Left lobe of liver (tissue), 2 donors: ENCODE measurements around the gene GRWD1. TPM values are rescaled to one million over a fixed set of nuclear protein-coding genes. Genes with fewer than 3 reads are reported as not detected.

Experiments
- ATAC-seq: fragments of 200-7000 bp; cut with Tn5 transposase; one replicate; pipeline ENCODE4 v1.9.1; 2020; ENCODE audit warnings: mild to moderate bottlenecking, moderate library complexity
- DNase-seq: peaks from one replicate; pipeline ENCODE4 v3.0.0-alpha.2; 2020; ENCODE audit warnings: low spot score
- total RNA-seq: library from RNA; stranded (reverse); gene quantifications from one replicate; pipeline ENCODE4 v1.2.1, GENCODE V29; 2021
- donor health status: DM: no; HTN: no; CAD: no; lungs with moderate emphysema.
- donor health status: DM: no; HTN: yes; CAD: no.

The GRWD1 gene
- total RNA-seq, 1 donor from 2014 or later: 16.0 TPM

DNA sequence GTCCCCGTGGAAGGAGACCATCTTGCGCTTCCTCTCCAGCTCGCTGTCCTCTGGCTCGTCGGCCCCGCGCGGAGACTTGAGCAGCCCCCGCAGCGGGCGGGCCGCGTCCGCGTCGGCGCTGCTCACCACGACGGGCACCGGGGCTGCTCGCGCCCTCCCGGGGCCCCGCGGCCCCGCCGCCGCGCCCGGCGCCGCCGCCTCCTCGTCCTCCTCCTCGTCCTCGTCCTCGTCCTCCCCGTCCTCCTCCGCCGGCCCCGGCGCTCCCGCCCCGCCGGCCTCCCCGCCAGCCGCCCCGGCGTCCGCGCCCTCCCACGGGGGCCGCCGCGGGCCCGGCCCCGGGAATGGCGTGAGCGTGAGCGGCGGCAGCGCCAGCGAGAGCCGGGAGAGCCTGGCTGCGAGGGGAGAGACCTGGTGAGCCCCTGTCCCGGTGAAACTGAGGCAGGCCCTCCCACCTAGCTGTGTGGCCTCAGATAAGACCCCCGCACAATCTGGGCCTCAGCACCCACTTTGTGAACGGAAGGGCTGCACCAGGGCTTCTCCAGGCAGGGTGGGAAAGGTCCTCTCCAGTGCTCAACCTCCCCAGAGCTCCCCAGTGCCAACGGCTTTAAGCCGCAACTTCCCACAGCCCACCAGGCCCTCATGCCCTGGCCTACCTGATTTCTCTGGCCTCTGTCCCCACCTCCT is 48.1 kb downstream of the GRWD1 start:
- ATAC-seq (no peak), DNase-seq (no peak)

DNA sequence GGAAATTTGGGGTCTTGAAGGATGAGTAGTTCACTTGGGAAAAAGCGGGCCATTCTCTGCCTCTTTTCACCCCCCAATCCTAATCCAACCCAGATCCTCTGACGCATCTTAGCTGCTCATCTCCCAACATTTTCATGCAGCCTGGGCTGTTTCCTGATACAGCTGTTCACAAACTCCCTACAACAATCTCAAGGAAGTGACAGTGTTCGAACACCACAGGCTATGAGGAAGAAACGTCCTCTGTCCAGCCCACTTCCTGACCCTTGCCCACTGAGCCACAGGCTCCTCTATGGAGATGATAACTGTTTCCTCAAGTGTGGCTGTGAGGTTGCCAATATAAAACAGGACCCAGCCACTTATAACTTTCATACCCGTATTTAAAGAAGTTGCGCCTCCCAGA is 49.6 kb downstream of the GRWD1 start:
- no peak for ATAC-seq
- DNase-seq: no peak

DNA sequence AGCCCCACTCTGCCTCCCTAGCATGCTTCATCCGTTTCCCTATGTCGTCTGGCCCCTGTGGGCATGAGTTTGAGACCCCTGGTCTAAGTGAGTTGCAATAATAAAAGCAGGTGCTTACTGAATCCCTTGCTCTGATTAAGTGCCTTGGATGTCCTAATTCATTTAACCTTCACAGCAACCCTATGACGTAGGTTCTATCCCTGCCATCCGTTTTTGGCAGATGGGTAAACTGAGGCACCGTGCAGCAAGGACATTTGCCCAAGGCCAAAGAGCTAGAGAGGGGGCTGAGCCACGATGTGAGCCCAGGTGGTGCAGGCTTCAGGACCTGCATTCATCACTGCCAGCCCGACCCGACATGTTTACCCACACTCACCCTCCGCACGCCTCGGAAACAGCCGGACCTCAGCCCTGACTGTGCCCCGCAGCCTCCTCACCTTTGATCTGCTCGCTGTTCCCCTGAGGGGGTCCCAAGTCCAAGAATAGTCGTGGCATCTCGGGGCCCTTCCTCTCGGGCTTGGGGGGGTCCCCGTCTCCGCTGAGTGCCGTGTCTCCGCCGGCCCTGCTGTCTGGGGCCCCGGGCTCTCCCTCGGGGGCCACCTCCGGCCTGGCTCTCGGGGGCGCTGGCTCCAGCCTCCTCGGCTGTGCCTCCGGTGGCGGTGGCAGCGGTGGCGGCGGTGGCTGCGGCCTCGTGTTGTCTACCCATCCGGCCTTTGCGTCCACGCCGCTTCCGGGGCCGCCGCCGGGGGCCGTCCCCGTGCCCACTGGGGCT is 51.4 kb downstream of the GRWD1 start:
- DNase-seq: no peak
- ATAC-seq: no peak

DNA sequence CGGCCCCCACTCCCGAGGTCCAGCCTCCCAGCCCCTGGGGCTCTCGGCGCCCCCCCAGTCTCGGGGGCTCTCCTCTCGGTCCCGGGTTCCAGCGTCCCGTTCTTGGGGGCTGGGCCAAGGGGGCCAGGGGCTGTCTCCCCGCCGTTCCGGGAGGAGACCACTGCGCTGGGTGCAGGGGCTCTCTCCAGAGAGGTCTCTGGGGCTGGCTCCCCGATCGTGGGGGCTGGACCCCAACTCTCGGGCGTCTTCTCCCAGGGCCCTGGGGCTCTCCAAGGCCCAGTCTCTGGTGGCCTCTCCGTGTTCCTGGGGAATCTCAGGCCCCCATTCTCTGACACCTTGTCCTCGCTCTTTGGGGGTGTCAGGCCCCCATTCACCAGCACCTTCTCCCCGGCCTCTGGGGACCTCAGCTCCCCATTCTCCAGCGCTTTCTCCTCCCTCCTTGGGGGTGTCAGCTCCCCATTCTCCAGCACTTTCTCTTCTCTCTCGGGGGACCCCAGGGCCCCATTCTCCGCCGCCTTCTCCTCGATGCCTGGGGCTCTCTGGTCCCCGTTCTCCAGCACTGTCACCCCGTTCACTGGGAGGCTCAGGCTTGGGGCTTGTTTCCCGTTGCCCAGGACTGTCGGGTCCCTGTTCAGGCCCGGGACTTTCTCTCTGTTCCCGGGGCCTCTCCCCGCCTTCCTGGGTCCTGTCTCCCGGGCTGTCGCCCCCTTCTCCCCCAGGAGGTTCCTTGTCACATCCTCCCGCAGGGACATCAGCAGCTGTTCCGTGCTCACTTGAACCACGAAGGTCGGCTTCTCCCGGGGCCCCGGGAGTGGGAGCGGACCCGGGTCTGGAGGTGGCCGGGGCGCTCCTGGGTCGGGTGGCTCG is 52.2 kb downstream of the GRWD1 start:
- ATAC-seq (no peak), DNase-seq (no peak)

DNA sequence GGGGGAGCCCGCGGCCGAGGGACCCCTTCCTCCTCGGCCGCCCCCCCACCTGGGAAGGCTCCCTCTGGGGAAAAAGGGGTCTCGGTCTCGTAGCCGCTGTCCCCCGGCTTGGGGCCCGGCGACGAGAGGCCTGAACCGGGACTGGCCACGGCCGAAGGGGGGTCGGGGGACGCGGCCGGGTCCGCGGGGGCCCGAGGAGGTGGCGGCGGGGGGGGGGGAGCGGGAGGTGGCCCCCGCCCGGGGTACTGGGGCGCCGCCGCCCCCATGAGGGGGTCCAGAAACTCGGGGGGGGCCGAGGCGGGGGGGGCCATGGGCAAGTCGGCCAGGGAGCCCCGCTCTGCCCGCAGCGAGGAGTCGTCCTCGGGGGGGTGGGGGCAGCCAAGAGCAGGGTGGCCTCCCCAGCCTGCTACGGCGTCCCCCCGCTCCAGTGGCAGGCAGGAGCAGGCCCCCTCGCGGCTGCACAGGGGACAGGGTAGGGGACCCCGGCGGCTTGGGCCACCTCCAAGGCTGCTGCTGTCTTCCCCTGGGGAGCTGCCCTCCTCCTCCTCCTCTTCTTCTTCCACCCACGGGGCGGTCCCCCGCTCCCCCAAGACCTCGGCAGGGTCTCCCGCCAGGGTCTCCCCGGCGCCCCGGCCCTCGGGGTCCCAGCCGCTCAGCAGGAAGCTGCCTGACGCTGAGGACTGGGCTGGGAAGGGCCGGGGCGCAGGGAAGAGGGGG is 53.0 kb downstream of the GRWD1 start:
- DNase-seq: no peak
- no peak for ATAC-seq

DNA sequence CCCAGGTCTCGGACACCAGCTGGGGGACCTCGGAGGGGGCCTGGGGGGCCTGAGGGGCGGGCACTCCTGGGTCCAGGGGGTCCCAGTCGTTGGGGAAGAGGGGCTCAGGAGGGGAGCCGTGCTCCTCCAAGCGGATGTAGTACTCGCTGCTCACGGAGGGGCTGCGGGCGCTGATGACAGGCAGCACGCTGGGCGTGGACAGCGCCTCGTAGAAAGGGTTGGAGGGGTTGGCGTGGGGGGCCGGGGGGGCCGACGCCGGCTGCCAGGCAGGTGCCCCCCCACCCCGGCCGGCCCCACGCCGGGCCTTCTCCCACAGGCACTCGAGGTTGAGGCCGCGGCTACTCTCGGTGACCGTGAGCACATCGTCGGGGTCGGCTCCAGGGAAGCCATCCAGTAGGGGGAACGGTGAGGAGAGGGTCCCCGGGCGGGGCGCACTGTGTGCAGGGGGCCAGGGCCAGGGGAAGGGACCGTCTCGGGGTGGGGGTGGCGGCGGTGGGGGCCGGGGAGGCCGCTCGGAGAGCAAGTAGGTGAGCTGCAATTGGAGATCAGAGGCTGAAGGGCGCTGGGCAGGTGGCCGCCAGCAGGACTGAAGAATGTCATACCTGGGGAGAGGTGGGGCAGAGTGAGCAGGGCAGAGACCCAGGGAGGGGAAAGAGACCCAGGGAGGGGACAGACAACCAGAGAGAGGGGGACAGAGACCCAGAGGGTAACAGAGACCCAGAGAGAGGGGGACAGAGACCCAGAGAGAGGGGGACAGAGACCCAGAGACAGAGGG is 53.7 kb downstream of the GRWD1 start:
- DNase-seq (no peak), ATAC-seq (no peak)

DNA sequence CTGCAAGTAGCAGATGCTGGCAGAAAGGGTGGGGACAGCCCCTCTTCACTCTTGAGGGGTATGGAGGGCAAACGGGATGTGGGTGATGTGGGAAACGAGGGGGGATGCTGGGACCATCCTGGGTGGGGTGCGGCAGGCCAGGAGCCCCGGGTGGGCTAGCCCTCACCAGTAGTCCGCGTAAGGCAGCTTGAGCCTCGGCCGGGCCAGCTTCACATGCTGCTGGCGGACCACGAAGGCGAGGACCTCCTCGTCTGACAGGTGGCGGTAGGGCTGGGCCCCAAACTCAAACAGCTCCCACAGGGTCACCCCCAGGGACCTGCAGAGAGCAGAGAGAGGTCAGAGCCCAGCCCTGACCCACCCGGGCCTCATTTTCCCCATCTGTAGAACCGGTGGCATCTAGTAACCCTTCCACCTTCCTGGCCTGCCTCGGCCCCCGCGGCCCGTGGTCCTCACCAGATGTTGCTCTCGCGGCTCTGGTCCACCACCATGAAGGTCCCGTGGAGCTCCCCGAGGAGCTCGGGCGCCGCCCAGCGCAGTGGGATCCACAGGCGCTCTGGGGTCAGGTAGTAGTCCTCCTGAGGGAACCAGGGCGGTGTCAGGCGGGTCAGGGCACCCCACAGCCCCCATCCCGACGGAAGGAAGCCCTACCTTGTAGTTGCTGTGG is 55.2 kb downstream of the GRWD1 start:
- no peak for DNase-seq
- no peak for ATAC-seq

DNA sequence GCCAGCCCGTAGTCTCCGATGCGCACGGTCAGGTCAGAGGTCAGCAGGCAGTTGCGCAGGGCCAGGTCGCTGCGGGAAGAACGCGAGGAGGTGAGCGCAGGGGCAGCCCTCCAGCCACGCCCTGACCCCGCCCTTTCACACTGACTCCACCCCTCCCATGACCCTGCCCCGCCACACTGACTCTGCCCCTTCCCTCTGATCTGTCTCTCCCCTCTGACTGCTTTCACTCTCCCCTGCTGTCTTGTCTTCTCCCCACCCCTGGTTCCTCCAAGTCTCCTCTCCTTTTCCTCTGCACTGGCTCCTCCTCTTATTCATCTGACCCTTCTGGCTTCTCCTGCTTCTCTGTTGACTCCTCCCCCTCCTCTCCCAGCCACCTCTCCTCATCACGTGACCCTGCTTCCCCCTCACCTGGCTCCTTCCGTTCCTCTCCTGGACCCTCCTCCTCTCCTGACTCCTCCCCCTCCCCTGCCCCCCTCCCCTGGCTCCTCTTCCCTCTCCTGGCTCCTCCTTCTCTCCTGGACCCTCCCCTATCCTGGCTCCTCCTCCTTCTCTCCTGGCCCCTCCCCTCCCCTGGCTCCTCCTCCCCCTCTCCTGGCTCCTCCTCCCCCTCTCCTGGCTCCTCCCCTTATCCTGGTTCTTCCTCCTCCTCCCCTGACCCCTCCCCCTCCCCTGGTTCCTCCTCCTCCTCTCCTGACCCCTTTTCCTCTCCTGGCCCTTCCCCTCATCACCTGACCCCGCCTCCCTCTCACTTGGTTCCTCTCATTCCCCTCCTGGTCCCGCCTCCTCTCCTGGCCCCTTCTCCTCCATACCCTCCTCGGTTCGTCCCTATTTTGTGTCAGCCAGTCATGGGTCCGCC is 55.9 kb downstream of the GRWD1 start:
- ATAC-seq (peak; percentile 59), DNase-seq (no peak)

DNA sequence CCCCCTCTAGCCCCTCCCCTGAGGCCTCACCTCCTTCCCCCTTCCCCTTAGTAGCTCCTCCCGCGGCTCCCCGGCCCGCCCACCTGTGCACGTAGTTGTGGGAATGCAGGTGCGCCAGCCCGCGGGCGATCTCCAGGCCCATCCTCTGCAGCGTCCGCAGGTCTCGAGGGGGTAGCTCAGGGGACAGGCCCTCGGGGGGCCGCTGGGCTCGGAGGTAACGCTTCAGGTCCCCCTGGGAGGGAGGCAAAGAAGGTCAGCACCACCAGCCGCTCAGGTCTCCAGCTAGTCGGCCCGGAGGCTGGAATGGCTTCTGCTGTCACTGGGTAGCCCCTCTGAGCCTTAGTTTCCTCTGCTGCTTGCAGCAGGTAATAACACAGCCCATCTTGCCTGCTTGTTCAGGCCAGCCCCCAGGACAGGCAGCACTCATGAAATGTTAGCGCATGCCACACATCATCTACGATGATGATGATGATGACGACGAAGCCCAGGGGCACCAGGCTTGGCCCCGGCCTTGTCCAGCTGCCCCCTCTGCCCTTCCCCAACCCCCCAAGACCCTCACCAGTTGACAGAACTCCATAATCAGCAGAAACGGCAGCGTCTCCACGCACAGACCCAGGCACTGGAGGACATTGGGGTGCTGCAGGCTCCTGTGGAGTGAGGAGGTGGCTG is 56.7 kb downstream of the GRWD1 start:
- no peak for ATAC-seq
- no peak for DNase-seq

DNA sequence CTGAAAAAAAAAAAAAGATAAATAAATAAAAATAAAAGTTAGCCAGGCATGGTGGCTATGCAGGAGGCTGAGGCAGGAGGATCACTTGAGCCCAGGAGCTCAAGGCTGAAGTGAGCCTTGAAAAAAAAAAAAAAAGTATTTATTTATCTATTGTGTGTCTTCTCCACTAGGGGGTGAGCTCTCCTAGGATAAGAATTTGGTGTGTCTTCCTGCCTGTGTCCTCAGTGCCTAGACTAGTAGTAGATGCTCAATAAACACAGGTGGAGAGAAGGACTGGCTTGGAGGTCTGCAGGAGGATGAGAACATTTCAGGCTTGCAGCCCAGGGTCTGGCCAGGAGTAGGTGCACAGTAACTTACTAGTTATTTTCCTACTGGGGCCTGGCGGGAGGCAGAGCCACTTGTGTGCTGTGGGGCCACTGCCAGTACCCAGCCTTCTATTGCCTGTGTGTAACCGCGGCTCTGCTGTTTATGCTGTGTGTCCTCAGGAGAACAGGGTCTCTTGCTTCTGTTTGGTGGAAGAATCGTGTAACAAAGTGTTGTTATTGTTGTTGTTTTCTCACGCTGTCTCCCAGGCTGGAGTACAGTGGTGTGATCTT is 60.5 kb downstream of the GRWD1 start:
- ATAC-seq (no peak), DNase-seq (no peak)

Other genes with a start within 250 kb of the GRWD1 start
- 17.4 TPM for gene CARD8, start 190.1 kb upstream of the GRWD1 start, total RNA-seq
- gene ZNF114, start 175.9 kb upstream of the GRWD1 start, total RNA-seq: not detected
- gene EMP3, start 120.4 kb upstream of the GRWD1 start, total RNA-seq: 6.7 TPM
- gene TMEM143, start 82.0 kb upstream of the GRWD1 start, total RNA-seq: 19.0 TPM
- gene SYNGR4, start 81.6 kb upstream of the GRWD1 start, total RNA-seq: not detected
- gene KDELR1, start 54.4 kb upstream of the GRWD1 start, total RNA-seq: 68.4 TPM
- 0.20 TPM for gene GRIN2D, start 52.3 kb upstream of the GRWD1 start, total RNA-seq
- 0.38 TPM for gene KCNJ14, start 9.6 kb downstream of the GRWD1 start, total RNA-seq
- gene CYTH2, start 23.4 kb downstream of the GRWD1 start, total RNA-seq: 13.9 TPM
- gene LMTK3, start 65.9 kb downstream of the GRWD1 start, total RNA-seq: 0.43 TPM
- gene SULT2B1, start 106.2 kb downstream of the GRWD1 start, total RNA-seq: not detected
- gene SPACA4, start 160.8 kb downstream of the GRWD1 start, total RNA-seq: not detected
- 0.18 TPM for gene FAM83E, start 169.1 kb downstream of the GRWD1 start, total RNA-seq
- 401 TPM for gene RPL18, start 173.2 kb downstream of the GRWD1 start, total RNA-seq
- 41.6 TPM for gene SPHK2, start 173.5 kb downstream of the GRWD1 start, total RNA-seq
- 11.4 TPM for gene DBP, start 191.4 kb downstream of the GRWD1 start, total RNA-seq
- 1.7 TPM for gene CA11, start 200.2 kb downstream of the GRWD1 start, total RNA-seq
- gene NTN5, start 227.0 kb downstream of the GRWD1 start, total RNA-seq: 0.28 TPM
- gene FUT2, start 250.0 kb downstream of the GRWD1 start, total RNA-seq: not detected